Parathyroid adenoma (tissue), 2 donors: ENCODE data around the gene ARFGAP3.

Experiments used
- H2AFZ ChIP-seq: fragments of 300-600 bp; sonication (generic); one replicate; pipeline ENCODE4 v1.7.0; 2017; ENCODE audit warnings: antibody characterized with exemption, mild to moderate bottlenecking
- H3K27ac ChIP-seq: fragments of 300-600 bp; sonication (generic); one replicate; pipeline ENCODE4 v1.7.0; 2017
- H3K27me3 ChIP-seq: fragments of 300-600 bp; sonication (generic); one replicate; pipeline ENCODE4 v1.7.0; 2017; ENCODE audit warnings: low read length; ENCODE audit not compliant: control insufficient read depth, insufficient read depth
- H3K36me3 ChIP-seq: fragments of 300-600 bp; sonication (generic); one replicate; pipeline ENCODE4 v1.7.0; 2017; ENCODE audit warnings: low read length; ENCODE audit not compliant: control insufficient read depth, insufficient read depth
- H3K4me1 ChIP-seq: fragments of 300-600 bp; sonication (generic); one replicate; pipeline ENCODE4 v1.7.0; 2017; ENCODE audit warnings: control low read depth
- H3K4me2 ChIP-seq: fragments of 300-600 bp; sonication (generic); one replicate; pipeline ENCODE4 v1.7.0; 2017; ENCODE audit warnings: low read length
- H3K4me3 ChIP-seq: fragments of 300-600 bp; sonication (generic); one replicate; pipeline ENCODE4 v1.7.0; 2017; ENCODE audit warnings: low read depth, low read length
- H3K79me2 ChIP-seq: fragments of 300-600 bp; sonication (generic); one replicate; pipeline ENCODE4 v1.7.0; 2017; ENCODE audit warnings: control low read depth
- H3K9ac ChIP-seq: fragments of 300-600 bp; sonication (generic); one replicate; pipeline ENCODE4 v1.7.0; 2017; ENCODE audit warnings: mild to moderate bottlenecking
- H3K9me3 ChIP-seq: fragments of 300-600 bp; sonication (generic); one replicate; pipeline ENCODE4 v1.7.0; 2017; ENCODE audit warnings: low read length; ENCODE audit not compliant: control insufficient read depth
- TF ChIP-seq, protein P1 (sequence below): fragments of 300-600 bp; sonication (generic); IDR thresholded peaks from one replicate; pipeline ENCODE4 v1.7.0; 2017; ENCODE audit warnings: antibody characterized with exemption, mild to moderate bottlenecking
- donor health status: primary hyperparathyroidism.

ARFGAP3 gene

DNA sequence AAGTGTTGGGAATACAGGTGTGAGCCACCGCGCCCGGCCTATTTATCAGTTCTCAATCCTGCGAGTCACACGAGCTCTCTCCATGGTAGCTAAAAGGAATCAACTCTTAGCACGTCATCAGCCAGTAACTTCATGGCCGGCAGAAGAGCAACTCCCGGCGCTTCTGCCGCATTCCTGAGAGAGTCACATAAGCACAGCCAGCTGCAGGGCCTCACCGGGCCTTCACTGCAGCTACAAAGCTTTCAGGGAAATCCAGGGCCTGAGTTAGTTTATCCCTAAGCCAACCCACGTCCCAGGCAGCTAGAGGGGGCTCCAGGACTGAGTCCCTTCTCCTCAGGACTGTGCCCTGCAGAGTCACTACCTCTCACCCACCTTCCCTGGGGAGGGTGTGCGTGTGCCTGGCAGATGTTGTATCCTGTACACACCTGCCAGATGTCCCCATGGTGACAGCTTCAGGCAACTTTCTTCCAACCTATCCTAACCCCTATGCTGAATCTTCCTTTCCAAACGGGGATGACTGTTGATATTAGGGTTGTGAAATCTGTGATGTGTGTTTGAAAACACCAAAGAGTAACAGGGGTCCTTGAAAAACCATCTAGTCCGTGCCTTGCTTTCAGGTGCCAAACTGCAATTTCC lies 45.9 kb upstream of the ARFGAP3 start:
- Histone ChIP-seq H3K4me3 (no peak overlapping the region), H3K9me3 (no peaks in the 10 kb centered on the region), H3K27ac (no peak overlapping the region), H3K27me3 (no peaks in the 10 kb centered on the region), H3K4me2 (no peak overlapping the region), H3K79me2 (peaks cover 7% of the 10 kb centered on the region), H3K4me1 (no peaks in the 10 kb centered on the region), H2AFZ (no peak overlapping the region), H3K9ac (no peak overlapping the region), H3K36me3 (no peaks in the 10 kb centered on the region)
- TF ChIP-seq, protein P1, sequence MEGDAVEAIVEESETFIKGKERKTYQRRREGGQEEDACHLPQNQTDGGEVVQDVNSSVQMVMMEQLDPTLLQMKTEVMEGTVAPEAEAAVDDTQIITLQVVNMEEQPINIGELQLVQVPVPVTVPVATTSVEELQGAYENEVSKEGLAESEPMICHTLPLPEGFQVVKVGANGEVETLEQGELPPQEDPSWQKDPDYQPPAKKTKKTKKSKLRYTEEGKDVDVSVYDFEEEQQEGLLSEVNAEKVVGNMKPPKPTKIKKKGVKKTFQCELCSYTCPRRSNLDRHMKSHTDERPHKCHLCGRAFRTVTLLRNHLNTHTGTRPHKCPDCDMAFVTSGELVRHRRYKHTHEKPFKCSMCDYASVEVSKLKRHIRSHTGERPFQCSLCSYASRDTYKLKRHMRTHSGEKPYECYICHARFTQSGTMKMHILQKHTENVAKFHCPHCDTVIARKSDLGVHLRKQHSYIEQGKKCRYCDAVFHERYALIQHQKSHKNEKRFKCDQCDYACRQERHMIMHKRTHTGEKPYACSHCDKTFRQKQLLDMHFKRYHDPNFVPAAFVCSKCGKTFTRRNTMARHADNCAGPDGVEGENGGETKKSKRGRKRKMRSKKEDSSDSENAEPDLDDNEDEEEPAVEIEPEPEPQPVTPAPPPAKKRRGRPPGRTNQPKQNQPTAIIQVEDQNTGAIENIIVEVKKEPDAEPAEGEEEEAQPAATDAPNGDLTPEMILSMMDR = no peak

DNA sequence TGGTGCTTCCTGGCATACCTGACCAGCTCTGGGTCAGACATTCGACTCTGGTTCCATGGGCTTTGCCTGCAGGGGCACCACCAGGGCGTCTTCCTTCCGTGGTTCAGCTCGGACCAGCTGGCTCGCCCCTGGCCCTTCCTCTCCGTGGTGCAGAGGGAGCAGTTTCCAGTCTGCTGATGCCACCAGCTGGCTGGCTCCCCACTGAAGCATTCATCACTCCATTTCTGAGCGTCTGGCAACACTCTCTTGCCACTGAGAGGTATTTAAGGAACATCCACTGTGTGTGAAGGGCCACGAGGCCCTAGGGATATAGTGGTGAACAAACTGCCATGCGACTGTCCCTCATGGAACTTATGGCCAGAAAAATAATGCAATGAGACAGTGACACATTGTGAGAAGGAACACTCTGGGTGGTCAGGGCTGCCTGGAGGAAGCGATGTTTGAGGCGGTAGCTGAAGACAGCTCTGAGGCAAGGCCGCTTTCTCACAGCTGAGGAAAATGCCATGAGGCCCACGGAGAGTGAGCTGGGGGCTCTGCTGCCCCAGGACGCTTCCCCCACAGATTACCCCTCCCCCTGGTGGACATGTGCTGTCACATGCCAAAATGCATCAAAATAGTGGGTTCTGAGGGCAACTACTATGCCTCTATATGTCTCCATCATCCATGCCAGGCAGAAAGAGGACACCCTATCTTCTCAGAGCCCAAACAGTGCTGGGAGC lies 44.9 kb upstream of the ARFGAP3 start:
- peaks cover 7% of the 10 kb centered on the region for H3K79me2 ChIP-seq
- H3K36me3 ChIP-seq = no peaks in the 10 kb centered on the region
- no peak overlapping the region for H2AFZ ChIP-seq
- no peaks in the 10 kb centered on the region for H3K9me3 ChIP-seq
- no peak overlapping the region for H3K4me2 ChIP-seq
- TF ChIP-seq, protein P1 = no peak
- H3K4me3 ChIP-seq = no peak overlapping the region
- H3K27me3 ChIP-seq = no peaks in the 10 kb centered on the region
- no peak overlapping the region for H3K9ac ChIP-seq
- H3K27ac ChIP-seq = no peak overlapping the region
- no peaks in the 10 kb centered on the region for H3K4me1 ChIP-seq

DNA sequence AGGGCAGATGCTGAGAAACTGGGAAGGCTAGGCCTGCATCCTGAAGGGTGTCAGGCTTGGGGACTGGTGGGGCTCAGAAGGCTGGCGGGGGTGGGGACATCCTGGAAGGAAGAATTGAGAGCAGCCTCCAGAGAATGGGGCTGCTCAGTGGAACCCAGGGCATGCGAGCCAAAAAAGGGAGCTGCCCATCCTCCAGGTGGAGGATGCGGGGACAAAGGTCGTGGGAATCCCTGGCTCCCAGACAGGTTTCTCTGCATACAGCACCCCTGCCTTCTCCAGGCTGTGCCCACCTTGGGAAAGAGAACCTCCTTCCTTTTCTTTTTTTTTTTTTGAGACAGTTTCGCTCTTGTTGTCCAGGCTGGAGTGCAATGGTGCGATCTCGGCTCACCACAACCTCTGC lies 40.9 kb upstream of the ARFGAP3 start:
- Histone ChIP-seq H3K27ac (no peak overlapping the region), H3K9ac (no peak overlapping the region), H3K4me3 (no peak overlapping the region), H3K4me2 (no peak overlapping the region), H3K79me2 (peaks cover 7% of the 10 kb centered on the region), H3K36me3 (no peaks in the 10 kb centered on the region), H3K9me3 (no peaks in the 10 kb centered on the region), H3K27me3 (no peaks in the 10 kb centered on the region), H3K4me1 (no peaks in the 10 kb centered on the region), H2AFZ (no peak overlapping the region)
- TF ChIP-seq, protein P1 = no peak

DNA sequence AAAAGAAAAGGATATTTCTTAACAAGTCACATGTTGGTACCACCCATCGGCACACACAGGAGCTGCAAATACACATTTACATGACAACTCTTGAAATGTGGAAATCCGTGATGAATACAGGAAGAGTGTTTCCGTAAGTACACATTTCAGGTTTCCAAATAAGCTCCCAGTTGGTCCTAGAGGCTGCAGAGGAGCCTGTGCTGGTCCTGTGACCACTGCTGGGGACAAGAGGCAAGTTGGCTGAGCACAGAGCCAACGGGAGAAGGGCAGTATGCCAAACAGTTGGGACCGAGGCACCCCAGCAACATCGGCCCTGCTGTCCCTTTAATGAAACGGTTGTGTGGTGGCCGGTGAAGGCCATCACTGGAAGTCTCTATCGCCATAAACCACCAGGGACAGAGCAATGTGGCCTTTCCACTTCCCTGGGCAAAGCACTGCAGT lies 38.5 kb upstream of the ARFGAP3 start:
- H3K4me3 ChIP-seq = no peak overlapping the region
- TF ChIP-seq, protein P1 = no peak

More for the DNA sequence above, 38.5 kb upstream of the ARFGAP3 start:
- Histone ChIP-seq H3K27me3 (no peaks in the 10 kb centered on the region), H3K4me2 (no peak overlapping the region), H3K9ac (no peak overlapping the region), H3K9me3 (no peaks in the 10 kb centered on the region), H3K4me1 (no peaks in the 10 kb centered on the region), H2AFZ (no peak overlapping the region), H3K79me2 (peaks cover 5% of the 10 kb centered on the region), H3K27ac (no peak overlapping the region), H3K36me3 (no peaks in the 10 kb centered on the region)
